Astrocyte (in vitro differentiated cells and primary cell): ENCODE measurements around the gene RAPGEF5.

Source experiments
- EZH2 ChIP-seq: IDR thresholded peaks from 2 replicates; pipeline ENCODE4 v1.6.1; 2012; ENCODE audit warnings: mild to moderate bottlenecking, low read length, inconsistent platforms; ENCODE audit not compliant: insufficient read depth
- TF ChIP-seq, protein P1 (sequence below): IDR thresholded peaks from 2 replicates; pipeline ENCODE4 v1.5.1; 2011; ENCODE audit warnings: low read depth, mild to moderate bottlenecking, inconsistent platforms, low read length, moderate library complexity; ENCODE audit not compliant: insufficient read depth

DNA sequence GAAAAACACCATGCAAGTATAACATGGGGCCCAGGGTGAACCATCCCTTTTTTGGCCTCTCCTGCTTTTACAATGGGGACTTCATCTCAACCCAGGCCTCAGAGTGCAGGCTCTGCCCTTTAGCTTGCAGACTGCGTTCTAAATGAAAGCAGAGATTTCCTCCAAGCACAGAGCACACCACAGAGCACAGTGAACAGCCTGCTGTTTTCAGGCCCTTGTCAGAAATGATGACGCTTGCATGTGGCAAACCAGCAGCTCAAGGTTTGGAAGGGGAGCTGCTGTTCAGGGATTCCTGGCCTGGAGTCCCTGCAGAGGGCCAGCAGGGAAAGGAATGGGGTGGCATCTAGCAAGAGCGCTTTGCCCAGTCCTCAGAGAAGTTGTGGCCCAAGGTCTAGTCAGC is 243.9 kb downstream of the RAPGEF5 start:
- TF ChIP-seq, protein P1, sequence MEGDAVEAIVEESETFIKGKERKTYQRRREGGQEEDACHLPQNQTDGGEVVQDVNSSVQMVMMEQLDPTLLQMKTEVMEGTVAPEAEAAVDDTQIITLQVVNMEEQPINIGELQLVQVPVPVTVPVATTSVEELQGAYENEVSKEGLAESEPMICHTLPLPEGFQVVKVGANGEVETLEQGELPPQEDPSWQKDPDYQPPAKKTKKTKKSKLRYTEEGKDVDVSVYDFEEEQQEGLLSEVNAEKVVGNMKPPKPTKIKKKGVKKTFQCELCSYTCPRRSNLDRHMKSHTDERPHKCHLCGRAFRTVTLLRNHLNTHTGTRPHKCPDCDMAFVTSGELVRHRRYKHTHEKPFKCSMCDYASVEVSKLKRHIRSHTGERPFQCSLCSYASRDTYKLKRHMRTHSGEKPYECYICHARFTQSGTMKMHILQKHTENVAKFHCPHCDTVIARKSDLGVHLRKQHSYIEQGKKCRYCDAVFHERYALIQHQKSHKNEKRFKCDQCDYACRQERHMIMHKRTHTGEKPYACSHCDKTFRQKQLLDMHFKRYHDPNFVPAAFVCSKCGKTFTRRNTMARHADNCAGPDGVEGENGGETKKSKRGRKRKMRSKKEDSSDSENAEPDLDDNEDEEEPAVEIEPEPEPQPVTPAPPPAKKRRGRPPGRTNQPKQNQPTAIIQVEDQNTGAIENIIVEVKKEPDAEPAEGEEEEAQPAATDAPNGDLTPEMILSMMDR: no peak
- TF ChIP-seq EZH2: no peak
